GM21529 (cell line): ENCODE results near the gene ASL.
"Not testable (repeated sequence)": the region's sequence is repeated elsewhere in the genome, so short reads cannot be mapped to it uniquely, and the experiment has no call there.

Experiments used
- ATAC-seq: cut with Tn5 transposase; IDR thresholded peaks from one replicate; pipeline ENCODE4 v1.9.1; 2021; ENCODE audit not compliant: unreplicated experiment

The ASL gene

DNA sequence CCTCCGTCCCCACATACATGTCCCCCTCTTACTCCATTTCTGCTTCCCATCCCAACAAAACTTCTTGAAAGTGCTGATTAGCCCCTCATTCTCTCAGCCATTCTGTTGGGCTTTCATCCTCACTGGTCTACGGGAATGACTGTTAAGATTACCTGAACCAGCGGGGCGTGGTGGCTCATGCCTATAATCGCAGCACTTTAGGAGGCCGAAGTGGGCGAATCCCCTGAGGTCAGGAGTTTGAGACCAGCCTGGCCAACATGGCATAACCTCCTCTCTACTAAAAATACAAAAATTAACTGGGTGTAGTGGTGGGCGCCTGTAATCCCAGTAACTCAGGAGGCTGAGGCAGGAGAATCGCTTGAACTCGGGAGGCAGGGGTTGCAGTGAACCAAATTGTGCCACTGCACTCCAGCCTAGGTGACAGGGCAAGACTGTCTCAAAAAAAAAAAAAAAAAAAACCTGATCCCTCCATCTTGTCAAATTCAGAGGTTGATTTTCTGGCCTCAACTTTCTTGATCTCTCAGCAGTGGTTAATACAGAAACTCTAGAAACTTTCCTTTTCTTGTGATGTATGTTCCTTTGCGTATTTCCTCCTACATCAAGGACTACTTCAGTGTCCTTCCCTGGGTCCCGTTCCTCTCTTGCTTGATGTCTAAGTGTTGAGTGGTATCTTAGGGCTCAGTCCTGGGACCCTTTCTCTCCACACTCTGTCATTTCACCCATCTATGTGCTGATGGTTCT, 41.2 kb downstream of the ASL start:
- ATAC-seq = not testable (repeated sequence)

DNA sequence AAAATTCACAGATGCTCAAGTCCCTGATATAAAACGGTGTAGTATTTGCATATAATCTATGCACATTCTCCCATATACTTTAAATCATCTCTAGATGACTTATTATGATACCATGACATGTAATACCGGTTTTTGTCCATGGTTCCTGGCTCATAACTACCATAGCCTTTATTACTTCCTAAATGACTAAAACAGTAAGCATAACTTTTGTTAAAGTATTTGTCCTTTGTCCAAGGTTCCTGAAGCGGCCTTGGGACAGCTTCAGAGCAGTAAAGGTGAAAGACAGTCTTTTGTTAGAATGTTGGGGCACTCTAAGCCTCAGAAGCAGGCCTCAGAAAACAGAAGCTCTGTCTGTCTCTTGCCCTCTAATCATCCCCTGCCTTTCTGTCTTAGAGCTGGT, 43.0 kb downstream of the ASL start:
- ATAC-seq = no peak

DNA sequence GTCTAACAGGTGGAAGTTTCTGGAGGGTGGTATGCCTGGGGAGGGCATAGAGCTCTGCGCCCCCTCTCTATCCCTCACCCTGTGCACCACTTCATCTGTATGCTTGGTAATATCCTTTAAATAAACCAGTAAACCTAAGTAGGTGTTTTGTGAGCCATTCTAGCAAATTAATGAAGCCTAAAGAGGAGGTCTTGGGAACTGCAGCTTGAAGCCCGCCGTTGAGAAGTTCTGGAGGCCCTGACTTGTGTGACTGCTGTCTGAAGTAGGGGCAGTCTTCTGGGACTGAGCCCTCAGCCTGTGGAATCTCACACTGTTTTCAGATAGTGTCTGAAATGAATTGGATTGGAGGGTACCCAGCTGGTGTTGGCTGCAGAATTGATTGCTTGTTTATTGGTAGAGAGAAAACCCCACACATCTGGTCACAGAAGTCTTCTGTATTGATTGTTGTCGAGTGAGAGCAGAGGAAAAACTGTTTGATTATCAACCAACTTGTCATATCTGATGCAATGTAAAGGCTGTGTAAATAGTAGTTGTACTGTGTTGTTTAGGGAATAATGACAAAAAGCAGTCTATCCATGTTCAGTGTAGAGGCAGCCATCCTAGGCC, 43.7 kb downstream of the ASL start:
- ATAC-seq = no peak

DNA sequence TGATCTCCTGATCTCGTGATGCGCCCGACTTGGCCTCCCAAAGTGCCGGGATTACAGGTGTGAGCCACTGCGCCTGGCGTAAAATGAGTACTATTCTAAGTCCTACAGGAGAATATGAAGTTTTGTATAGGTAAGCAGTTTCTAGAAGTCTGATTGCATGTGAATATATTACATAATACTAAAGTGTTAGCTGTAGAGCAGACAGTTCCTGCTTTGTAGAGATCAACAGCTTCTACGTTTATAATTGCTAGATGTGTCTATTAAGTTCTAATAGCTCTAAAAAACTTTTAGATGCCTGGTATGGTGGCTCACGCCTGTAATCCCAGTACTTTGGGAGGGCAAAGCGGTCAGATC, 47.5 kb downstream of the ASL start:
- no peak for ATAC-seq

DNA sequence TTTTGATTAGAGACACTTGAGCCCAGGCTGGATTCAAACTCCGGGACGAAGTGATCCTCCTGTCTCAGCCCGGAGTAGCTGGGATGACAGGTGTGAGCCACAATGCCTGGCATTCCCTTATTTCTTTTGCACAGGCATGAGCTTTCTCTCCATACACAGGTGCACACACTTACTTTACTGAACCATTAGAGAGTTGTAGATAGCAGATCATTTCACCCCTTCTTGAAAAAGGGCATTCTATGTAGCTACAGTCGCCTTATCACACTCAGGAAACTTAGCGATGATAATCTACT, 48.9 kb downstream of the ASL start:
- not testable (repeated sequence) for ATAC-seq

DNA sequence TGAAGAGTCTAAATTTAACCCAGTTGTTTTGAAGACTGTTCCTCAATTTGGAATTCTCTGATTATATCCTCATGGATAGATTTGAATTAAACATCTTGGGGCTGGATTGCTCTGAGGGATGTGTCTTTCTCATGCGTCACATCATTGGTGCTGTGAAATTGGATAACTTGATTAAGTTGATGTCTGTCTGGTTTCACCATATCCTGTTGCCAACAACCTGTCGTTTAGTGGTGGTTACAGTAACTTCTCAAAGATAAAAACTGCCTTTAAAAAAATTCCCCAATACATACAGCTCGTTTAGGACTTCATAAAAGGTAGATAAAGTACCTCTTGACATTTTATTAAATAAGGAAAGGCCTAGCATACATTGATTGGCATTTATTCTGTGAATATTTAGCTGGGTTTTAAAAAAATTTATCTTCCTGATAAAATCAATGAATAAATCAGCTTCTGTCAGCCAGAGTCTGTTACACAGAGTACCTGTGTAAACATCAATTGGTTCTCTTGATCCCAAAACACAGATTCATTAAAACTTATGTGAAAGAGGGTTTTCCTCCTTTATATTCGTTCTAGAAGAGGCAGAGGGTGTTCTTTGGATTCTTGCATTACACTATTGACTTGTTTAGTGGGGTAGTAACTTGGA, 49.6 kb downstream of the ASL start:
- ATAC-seq = no peak

DNA sequence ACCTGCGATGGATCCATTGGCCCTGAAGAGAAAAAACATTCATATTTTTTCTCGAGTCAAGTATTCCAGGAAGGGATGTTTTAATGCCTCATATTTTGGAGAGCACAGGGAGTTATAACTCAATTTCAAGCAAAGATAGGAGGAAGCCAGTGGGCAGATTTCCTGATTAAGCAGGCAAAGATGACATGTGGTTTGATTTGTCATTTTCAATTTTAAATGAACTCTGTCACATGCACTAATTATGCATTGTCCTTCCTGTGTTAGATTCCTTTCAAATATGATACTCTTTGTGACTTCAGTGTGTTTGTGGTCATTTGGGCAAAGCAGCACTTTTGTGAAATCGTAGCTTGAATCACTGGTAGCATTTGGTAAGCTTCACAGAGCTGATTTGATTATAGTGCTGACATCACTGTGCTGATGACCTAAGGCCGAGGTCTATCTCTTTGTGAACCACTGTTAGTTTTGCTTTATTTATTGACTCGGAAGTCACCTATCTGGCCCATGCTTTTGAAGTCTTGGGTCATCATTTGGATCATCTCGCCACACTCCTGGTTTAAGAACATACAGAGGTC, 50.2 kb downstream of the ASL start:
- not testable (repeated sequence) for ATAC-seq

DNA sequence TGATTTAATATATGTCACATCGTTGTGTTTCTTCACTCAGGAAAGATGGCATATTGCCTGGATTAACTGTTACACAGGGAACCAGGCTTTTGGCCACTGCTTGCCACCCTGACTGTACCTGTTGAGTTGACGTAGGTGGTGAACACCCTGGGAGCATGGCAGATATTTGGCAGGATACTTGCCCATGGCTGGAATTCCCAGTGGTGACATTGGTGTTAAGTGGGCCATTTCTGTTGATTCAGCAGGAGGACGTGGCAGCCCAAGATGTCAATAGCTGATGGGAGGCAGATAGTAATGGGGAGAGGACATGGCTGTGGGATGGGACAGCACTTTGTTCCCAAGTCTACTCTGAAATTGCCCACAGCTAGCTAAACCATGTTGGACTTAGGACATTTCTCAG, 51.6 kb downstream of the ASL start:
- ATAC-seq = not testable (repeated sequence)

DNA sequence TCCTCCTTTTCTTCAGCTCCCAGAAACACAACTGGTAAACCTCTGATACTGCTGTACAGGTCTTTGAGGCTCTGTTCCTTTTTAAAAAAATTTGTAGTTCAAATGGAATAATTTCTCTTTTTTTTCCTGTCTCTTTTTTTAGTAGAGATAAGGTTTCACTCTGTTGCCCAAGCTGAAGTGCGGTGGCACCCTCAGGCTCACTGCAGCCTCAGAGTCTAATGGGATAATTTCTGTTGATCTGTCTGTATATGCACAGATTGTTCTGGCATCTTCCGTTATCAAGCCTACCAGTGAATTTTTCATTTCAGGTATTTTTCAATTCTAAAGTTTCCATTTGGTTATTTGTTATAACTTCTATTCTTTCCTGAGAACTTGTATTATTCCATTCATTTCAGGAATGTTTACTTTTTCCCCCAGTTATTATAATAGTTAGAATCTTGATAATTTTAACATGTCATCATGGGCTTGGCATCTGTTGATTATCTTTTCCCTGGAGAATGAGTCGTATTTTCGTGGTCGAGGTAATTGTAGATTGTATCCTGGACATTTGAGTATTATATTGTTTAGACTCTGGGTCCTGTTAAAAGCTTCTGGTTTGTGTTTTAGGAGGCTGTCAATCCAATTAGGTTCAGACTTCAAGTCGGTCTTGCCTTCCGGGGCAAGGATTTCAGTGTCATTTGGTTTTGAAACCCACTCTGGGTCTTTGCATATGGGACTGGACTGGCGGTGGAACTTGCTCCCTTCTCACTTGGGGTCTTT, 63.6 kb downstream of the ASL start:
- ATAC-seq = no peak

DNA sequence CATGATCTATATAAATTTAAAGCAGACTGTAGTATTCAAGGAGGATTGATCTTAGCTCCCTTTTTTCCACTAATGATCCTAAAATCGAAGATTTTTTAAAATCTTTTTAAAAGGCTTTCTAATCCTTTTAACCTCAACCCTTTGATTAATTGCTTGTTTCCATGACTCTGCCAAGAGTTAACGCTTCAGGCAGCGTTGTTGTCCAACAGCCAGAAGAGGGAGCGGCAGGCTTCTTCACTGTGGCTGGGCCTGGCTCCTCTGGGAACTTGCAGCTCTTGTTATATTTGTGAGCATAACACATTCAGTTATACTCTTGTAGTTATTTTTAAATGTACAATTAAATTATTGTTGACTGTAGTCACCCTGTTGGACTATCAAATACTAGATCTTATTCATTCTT, 65.3 kb downstream of the ASL start:
- ATAC-seq = no peak

DNA sequence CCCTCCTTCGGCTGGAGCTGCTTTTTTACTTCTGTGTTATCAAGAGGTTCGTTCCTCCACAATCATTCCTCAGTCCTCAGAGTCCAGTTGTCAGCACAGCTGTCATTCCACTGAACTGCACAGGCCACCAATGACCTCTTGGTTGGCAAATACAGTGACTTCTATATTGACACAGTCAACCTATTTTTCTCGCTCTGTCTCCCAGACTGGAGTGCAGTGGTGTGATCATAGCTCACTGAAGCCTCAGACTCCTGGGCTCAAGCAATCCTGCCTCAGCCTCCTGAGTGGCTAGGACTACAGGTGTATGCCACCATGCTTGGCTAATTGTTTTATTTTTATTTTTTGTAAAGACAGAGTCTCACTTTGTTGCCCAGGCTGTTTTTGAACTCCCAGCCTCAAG, 66.7 kb downstream of the ASL start:
- ATAC-seq = no peak

DNA sequence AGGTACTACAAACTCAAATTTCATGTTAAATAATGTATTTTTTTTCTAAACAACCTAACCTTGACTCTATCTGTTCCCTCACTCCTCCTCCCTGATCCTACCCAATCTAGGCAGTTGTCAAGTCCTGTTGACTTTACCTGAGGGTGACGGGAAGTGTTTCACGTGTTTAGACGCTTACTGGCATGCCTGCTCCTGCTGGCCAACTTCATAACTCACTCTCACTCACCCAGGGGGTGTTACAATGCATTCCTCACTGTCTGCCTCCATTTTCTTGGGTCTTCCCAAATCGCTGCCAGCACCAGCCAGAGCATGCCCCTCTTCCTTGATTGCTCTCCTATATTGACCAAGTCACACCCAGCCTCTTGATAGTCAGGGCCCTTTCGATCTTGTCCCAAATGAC, 67.4 kb downstream of the ASL start:
- ATAC-seq = no peak
